Gastrocnemius medialis (tissue), 4 donors: ENCODE data around the gene KCNK3. TPM values are rescaled to one million over a fixed set of nuclear protein-coding genes. Genes with fewer than 3 reads are reported as not detected.
"Not testable (repeated sequence)": the region's sequence is repeated elsewhere in the genome, so short reads cannot be mapped to it uniquely, and the experiment has no call there.

ENCODE experiments used
- ATAC-seq, 2 donors: fragments of 150-250 bp; one replicate each; pipeline ENCODE4 v1.9.1; 2016
- DNase-seq, 2 donors: peaks; one replicate each; pipeline ENCODE4 v3.0.0-alpha.2; 2019
- H3K27ac ChIP-seq, 4 donors: fragments of 200-600 bp; sonication (generic); 1 replicate in 1 of 4; 2 replicates in 3 of 4; pipeline ENCODE4 v1.5.1; 2016 to 2018; ENCODE audit warnings: mild to moderate bottlenecking in 2 of 4, moderate library complexity in 1 of 4
- H3K27me3 ChIP-seq, 3 donors: fragments of 200-600 bp; sonication (generic) in 2 of 3; 1 replicate in 1 of 3; 2 replicates in 2 of 3; pipeline versions ENCODE4 v1.5.1 to v1.6.0; 2016 to 2019; ENCODE audit warnings: mild to moderate bottlenecking in 1 of 3, moderate library complexity in 1 of 3
- H3K36me3 ChIP-seq, 2 donors: fragments of 200-600 bp; sonication (generic) in 1 of 2; one replicate each; pipeline ENCODE4 v1.5.1; 2017 to 2018
- H3K4me1 ChIP-seq, 2 donors: fragments of 200-600 bp; sonication (generic) in 1 of 2; one replicate each; pipeline ENCODE4 v1.5.1; 2016 to 2017; ENCODE audit warnings: mild to moderate bottlenecking in 2 of 2
- H3K4me3 ChIP-seq, 4 donors: fragments of 200-600 bp; sonication (generic) in 3 of 4; 1 replicate in 1 of 4; 2 replicates in 3 of 4; pipeline ENCODE4 v1.5.1; 2016 to 2019; ENCODE audit warnings: mild to moderate bottlenecking in 2 of 4
- H3K9me3 ChIP-seq, 3 donors: fragments of 200-600 bp; sonication (generic) in 2 of 3; 1 replicate in 1 of 3; 2 replicates in 2 of 3; pipeline ENCODE4 v1.5.1; 2016 to 2019
- CTCF ChIP-seq, 5 experiments: fragments of 450-650 bp in 3 of 5; fragments of 200-600 bp in 2 of 5; sonication (generic) in 2 of 5; IDR thresholded peaks in 4 of 5; conservative IDR thresholded peaks in 1 of 5; 1 replicate in 4 of 5; 2 replicates in 1 of 5; pipeline ENCODE4 v1.5.1; 2016 to 2019; ENCODE audit warnings: antibody characterized with exemption in 5 of 5, mild to moderate bottlenecking in 3 of 5, moderate library complexity in 3 of 5
- POLR2A ChIP-seq, 2 donors: fragments of 450-650 bp; IDR thresholded peaks; one replicate each; pipeline ENCODE4 v1.6.1; 2017; ENCODE audit warnings: antibody characterized with exemption in 2 of 2, mild to moderate bottlenecking in 2 of 2, moderate library complexity in 2 of 2
- in situ Hi-C, 4 donors: fragments of 200-750 bp; cut with MboI; loops; one replicate each; pipeline versions ENCODE4 v1.15.0 to v1.8.0; 2017; ENCODE audit warnings: low sequenced_read_pairs in 4 of 4
- intact Hi-C: fragments of 100-400 bp; cut with DNase I; formaldehyde crosslinking; loops from one replicate; pipeline ENCODE4 v1.15.1; 2023; ENCODE audit warnings: low total_unique reads
- total RNA-seq, 4 donors: library from RNA; depleted of rRNA; stranded (reverse); fragments of >200 nt; gene quantifications; one replicate each; pipeline versions ENCODE4 v1.1.0 to v1.2.3, GENCODE V29; 2016

The KCNK3 gene
- total RNA-seq, 4 donors from 2014 or later = 0.80 to 11.6 (median 1.2) TPM

- ATAC-seq (no peak), DNase-seq (no peak)
- H3K4me3 ChIP-seq = no peak overlapping the region
- TF ChIP-seq POLR2A (IDR thresholded peaks at IDR 0.05) (no peak), CTCF (IDR thresholded peaks at IDR 0.05 in 4 of 5, conservative IDR thresholded peaks at IDR 0.05 in 1 of 5) (no peak)
- no peaks in the 10 kb centered on the region for H3K36me3 ChIP-seq
- H3K9me3 ChIP-seq = no peaks in the 10 kb centered on the region
- no peak overlapping the region for H3K27ac ChIP-seq
- no peaks in the 10 kb centered on the region for H3K27me3 ChIP-seq
- intact Hi-C loops (no loop called here), in situ Hi-C loops (loop anchor here in 1 of 4 donors (5.0 kb wide), 1 partner anchor 142 kb away; no protein-coding TSS in a partner anchor)
- peaks cover 0 to 8% of the 10 kb centered on the region in 2 donors for H3K4me1 ChIP-seq
Observed at GRCh38 chr2:26743852-26744251, 51.3 kb downstream of the KCNK3 start.

GRCh38 chr2:26744953-26745352 lies 52.4 kb downstream of the KCNK3 start:
- no peak for TF ChIP-seq CTCF (IDR thresholded peaks at IDR 0.05 in 4 of 5, conservative IDR thresholded peaks at IDR 0.05 in 1 of 5)
- no peak for TF ChIP-seq POLR2A (IDR thresholded peaks at IDR 0.05)

GRCh38 chr2:26745609-26746327 lies 53.2 kb downstream of the KCNK3 start:
- ATAC-seq = peak; percentile 81 to 85
- Histone ChIP-seq H3K36me3 (no peaks in the 10 kb centered on the region), H3K4me3 (no peak overlapping the region), H3K27ac (no peak overlapping the region), H3K4me1 (peaks cover 0 to 8% of the 10 kb centered on the region in 2 donors), H3K9me3 (no peaks in the 10 kb centered on the region), H3K27me3 (no peaks in the 10 kb centered on the region)
- in situ Hi-C loops = loop anchor here in 2 of 4 donors (5.0 kb wide), 1 partner anchor 143 kb away; no protein-coding TSS in a partner anchor
- TF ChIP-seq CTCF (IDR thresholded peaks at IDR 0.05 in 4 of 5, conservative IDR thresholded peaks at IDR 0.05 in 1 of 5) = peak; percentile 80 to 94 (median 91)
- no peak for TF ChIP-seq POLR2A (IDR thresholded peaks at IDR 0.05)
- DNase-seq = peak; percentile 50 to 69
- intact Hi-C loops = loop anchor here (1.0 to 5.0 kb wide), 2 partner anchors 140 to 243 kb away; no protein-coding TSS in a partner anchor

More at GRCh38 chr2:26744953-26745352, 52.4 kb downstream of the KCNK3 start:
- Histone ChIP-seq H3K36me3 (no peaks in the 10 kb centered on the region), H3K9me3 (no peaks in the 10 kb centered on the region), H3K4me1 (peaks cover 0 to 8% of the 10 kb centered on the region in 2 donors), H3K27ac (no peak overlapping the region), H3K27me3 (no peaks in the 10 kb centered on the region), H3K4me3 (no peak overlapping the region)
- no peak for DNase-seq
- in situ Hi-C loops (loop anchor here in 3 of 4 donors (5.0 kb wide), 1 partner anchor 143 kb away; no protein-coding TSS in a partner anchor), intact Hi-C loops (loop anchor here (1.0 to 5.0 kb wide), 2 partner anchors 140 to 243 kb away; no protein-coding TSS in a partner anchor)
- no peak for ATAC-seq

- no peaks in the 10 kb centered on the region for H3K9me3 ChIP-seq
- in situ Hi-C loops = loop anchor here in 2 of 4 donors (5.0 kb wide), 1 partner anchor 145 kb away; no protein-coding TSS in a partner anchor
- peaks cover 0 to 7% of the 10 kb centered on the region in 2 donors for H3K4me1 ChIP-seq
- no peak overlapping the region for H3K27ac ChIP-seq
- intact Hi-C loops = loop anchor here (5.0 kb wide), 1 partner anchor 245 kb away; no protein-coding TSS in a partner anchor
- ATAC-seq (no peak), DNase-seq (no peak)
- no peak overlapping the region for H3K4me3 ChIP-seq
- TF ChIP-seq CTCF (IDR thresholded peaks at IDR 0.05 in 4 of 5, conservative IDR thresholded peaks at IDR 0.05 in 1 of 5) (no peak), POLR2A (IDR thresholded peaks at IDR 0.05) (no peak)
- no peaks in the 10 kb centered on the region for H3K27me3 ChIP-seq
- no peaks in the 10 kb centered on the region for H3K36me3 ChIP-seq
Observed at GRCh38 chr2:26746934-26747333, 54.4 kb downstream of the KCNK3 start.

GRCh38 chr2:26749787-26750420 lies 57.4 kb downstream of the KCNK3 start:
- not testable (repeated sequence) for H3K9me3 ChIP-seq, DNase-seq, H3K4me1 ChIP-seq, H3K27ac ChIP-seq, H3K36me3 ChIP-seq, H3K4me3 ChIP-seq, H3K27me3 ChIP-seq, ATAC-seq
- in situ Hi-C loops = loop anchor here in 2 of 4 donors (5.0 kb wide), 1 partner anchor 148 kb away; no protein-coding TSS in a partner anchor
- intact Hi-C loops = loop anchor here (5.0 kb wide), 1 partner anchor 248 kb away; no protein-coding TSS in a partner anchor

GRCh38 chr2:26750467-26750866 lies 57.9 kb downstream of the KCNK3 start:
- H3K4me1 ChIP-seq, H3K9me3 ChIP-seq, in situ Hi-C loops, H3K27me3 ChIP-seq, intact Hi-C loops, H3K27ac ChIP-seq, ATAC-seq, DNase-seq, H3K4me3 ChIP-seq, H3K36me3 ChIP-seq: not testable (repeated sequence)
